NT2/D1 (cell line): ENCODE data around the gene BAIAP2L2.

Experiments
- SUZ12 ChIP-seq: IDR thresholded peaks from 2 replicates; pipeline ENCODE4 v1.6.1; 2011; ENCODE audit not compliant: insufficient read length, insufficient read depth; ENCODE audit errors: extremely low read depth
- YY1 ChIP-seq: IDR thresholded peaks from 2 replicates; pipeline ENCODE4 v1.6.1; 2011; ENCODE audit not compliant: insufficient read length, insufficient read depth

DNA sequence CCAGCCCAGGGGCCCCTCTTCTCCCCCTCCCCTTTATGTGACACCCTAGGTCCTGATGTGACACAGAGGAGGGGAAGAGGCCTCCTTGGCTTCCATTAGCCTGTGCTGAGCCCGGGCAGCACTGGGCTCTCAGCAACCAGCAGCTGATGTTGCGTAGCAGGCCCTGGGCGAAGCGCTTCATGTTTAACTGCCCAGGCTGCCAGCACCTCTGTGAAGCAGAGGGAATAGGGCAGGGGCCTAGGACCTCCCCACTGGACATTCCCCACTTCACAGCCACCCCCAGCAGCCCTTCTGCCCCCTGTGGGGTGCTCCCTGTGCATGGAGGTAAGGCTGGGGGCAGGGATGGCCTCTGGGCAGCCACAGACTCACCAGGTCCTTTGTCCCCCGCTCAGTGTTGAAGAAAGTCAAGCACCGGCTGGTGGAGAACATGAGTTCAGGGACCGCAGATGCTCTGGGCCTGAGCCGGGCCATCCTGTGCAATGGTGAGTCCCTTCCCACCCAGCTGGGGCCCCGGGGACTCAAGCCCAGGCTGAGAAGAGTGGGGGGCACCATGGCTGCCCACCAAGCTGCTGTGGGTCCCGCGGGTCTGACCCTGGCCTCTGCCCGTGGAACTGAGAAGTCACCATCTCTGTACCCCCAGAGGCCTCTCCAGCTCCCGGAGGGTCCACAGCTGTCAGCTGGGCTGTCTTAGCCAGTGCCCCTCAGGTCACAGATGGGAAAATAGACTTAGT, 41.7 kb downstream of the BAIAP2L2 start:
- no peak for TF ChIP-seq YY1
- TF ChIP-seq SUZ12, result no peak
